Tibial artery (tissue), 4 donors: Measurements from ENCODE around the gene RAD51B.

ENCODE experiments used
- DNase-seq, 2 donors: peaks; one replicate each; pipeline ENCODE4 v3.0.0-alpha.2; 2019
- H3K27ac ChIP-seq, 2 donors: fragments of 200-600 bp; sonication (generic) in 1 of 2; 1 replicate in 1 of 2; 2 replicates in 1 of 2; pipeline ENCODE4 v1.5.1; 2018 to 2019; ENCODE audit warnings: mild to moderate bottlenecking in 1 of 2
- H3K27me3 ChIP-seq, 2 donors: fragments of 200-600 bp; sonication (generic) in 1 of 2; one replicate each; pipeline versions ENCODE4 v1.5.1 to v1.6.0; 2016 to 2019
- H3K36me3 ChIP-seq, 3 donors: fragments of 200-600 bp; sonication (generic) in 2 of 3; one replicate each; pipeline ENCODE4 v1.5.1; 2016 to 2019; ENCODE audit warnings: mild to moderate bottlenecking in 2 of 3
- H3K4me1 ChIP-seq, 4 donors: fragments of 200-600 bp; sonication (generic) in 2 of 4; 1 replicate in 3 of 4; 2 replicates in 1 of 4; pipeline ENCODE4 v1.5.1; 2016 to 2019
- H3K4me3 ChIP-seq, 2 donors: fragments of 200-600 bp; sonication (generic) in 1 of 2; 1 replicate in 1 of 2; 2 replicates in 1 of 2; pipeline ENCODE4 v1.5.1; 2018 to 2019; ENCODE audit warnings: mild to moderate bottlenecking in 2 of 2
- H3K9me3 ChIP-seq, 3 donors: fragments of 200-600 bp; sonication (generic) in 1 of 3; one replicate each; pipeline ENCODE4 v1.5.1; 2016 to 2019
- intact Hi-C: fragments of 100-400 bp; cut with DNase I; formaldehyde crosslinking; loops from one replicate; pipeline ENCODE4 v1.15.0; 2023; ENCODE audit warnings: low total_unique reads
- TF ChIP-seq, protein P1 (sequence below), 2 experiments: fragments of 200-600 bp in 1 of 2; fragments of 450-650 bp in 1 of 2; IDR thresholded peaks; one replicate each; pipeline ENCODE4 v1.5.1; 2017 to 2019; ENCODE audit warnings: antibody characterized with exemption in 2 of 2, mild to moderate bottlenecking in 1 of 2, moderate library complexity in 1 of 2

Gene RAD51B

DNA sequence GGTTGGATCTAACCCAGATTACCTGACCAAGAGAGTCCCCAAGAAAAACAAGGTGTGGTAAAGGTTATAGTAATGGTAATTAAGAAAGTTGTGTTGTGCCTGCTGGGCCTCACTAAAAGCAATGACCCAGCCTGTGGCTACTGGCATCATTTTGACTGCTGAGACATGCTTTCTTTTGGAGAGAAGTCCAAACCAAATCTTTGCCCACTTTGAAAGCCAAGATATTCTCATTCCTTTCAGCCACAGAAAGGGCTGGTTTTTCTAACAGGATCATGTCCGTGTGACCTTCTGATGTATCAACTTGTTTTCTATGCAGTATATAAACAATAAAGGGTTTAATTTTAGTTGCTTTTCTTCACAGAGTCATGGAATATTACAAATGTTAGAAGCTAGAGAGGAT lies 388.6 kb downstream of the RAD51B start:
- Histone ChIP-seq H3K4me3 (no peak overlapping the region), H3K36me3 (no peaks in the 10 kb centered on the region), H3K9me3 (no peaks in the 10 kb centered on the region), H3K27ac (peak overlapping the region; percentile 71 to 79), H3K27me3 (no peaks in the 10 kb centered on the region), H3K4me1 (peaks cover 0 to 71% (median 54%) of the 10 kb centered on the region in 4 donors)
- no peak for DNase-seq
- TF ChIP-seq, protein P1, sequence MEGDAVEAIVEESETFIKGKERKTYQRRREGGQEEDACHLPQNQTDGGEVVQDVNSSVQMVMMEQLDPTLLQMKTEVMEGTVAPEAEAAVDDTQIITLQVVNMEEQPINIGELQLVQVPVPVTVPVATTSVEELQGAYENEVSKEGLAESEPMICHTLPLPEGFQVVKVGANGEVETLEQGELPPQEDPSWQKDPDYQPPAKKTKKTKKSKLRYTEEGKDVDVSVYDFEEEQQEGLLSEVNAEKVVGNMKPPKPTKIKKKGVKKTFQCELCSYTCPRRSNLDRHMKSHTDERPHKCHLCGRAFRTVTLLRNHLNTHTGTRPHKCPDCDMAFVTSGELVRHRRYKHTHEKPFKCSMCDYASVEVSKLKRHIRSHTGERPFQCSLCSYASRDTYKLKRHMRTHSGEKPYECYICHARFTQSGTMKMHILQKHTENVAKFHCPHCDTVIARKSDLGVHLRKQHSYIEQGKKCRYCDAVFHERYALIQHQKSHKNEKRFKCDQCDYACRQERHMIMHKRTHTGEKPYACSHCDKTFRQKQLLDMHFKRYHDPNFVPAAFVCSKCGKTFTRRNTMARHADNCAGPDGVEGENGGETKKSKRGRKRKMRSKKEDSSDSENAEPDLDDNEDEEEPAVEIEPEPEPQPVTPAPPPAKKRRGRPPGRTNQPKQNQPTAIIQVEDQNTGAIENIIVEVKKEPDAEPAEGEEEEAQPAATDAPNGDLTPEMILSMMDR (IDR thresholded peaks at IDR 0.05) = no peak
- intact Hi-C loops = no loop called here

DNA sequence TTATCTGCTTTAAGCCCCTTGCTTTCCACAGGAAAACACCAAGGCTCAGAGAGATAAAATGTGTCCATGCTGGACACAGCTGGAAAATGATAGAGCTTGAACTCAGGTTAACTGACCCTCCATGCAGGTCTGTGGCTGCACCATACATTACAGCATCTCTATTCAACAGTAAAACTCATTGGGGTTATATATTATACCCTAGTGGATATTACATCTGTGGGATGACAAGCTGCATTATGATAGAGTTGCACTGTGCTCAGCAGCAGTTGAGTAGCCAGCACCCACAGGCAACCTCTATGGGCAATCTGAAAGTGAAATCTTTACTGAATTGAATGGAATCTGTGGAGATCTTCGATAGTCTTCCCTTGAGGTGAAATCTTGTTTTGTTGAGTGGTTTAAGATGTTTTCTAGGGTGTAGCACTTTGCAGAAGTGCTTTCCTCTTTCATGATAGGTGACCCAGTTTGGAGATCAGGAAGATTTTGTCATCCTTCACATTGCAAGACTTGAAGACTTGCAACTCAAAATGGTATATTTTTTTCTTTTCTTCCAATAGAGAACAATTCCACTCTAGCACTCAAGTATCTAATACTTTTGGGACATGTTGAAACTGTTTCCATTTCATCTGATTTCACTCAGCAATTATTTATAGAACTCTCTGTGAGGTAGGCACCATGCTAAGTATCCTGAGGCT lies 389.2 kb downstream of the RAD51B start:
- H3K27ac ChIP-seq = peak overlapping the region; percentile 71 to 79
- intact Hi-C loops = no loop called here
- no peak overlapping the region for H3K4me3 ChIP-seq
- no peaks in the 10 kb centered on the region for H3K36me3 ChIP-seq
- no peak for DNase-seq
- peaks cover 0 to 66% (median 52%) of the 10 kb centered on the region in 4 donors for H3K4me1 ChIP-seq
- H3K27me3 ChIP-seq = no peaks in the 10 kb centered on the region
- no peaks in the 10 kb centered on the region for H3K9me3 ChIP-seq
- TF ChIP-seq, protein P1 (IDR thresholded peaks at IDR 0.05) = no peak

DNA sequence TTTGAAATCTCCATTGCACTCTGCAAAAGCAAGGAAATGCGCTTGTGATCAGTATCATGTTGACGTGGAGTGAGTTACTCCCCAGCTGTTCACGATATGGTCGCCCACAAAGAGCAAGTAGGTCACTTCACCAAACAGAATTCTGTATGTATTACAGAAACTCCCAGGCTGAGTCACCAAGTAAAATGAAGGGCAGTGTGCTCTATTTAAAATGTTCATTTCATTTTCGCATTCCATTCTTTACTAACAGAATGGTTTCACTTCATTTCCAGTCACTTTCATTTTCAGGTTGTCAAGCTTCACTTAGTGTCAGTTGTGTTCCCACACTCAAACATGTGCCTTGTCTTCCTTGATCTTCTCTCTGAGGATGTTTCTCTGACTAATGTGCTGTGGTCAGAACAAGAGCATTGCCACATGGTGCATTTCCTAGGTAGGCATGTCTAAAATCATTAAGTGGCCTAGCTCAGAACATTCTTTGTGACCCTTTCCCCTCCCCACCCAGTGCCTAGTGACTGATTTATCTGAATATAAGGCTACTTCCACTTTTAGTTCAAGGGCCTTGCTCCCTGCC lies 391.2 kb downstream of the RAD51B start:
- peaks cover 0 to 66% (median 53%) of the 10 kb centered on the region in 4 donors for H3K4me1 ChIP-seq
- intact Hi-C loops = no loop called here
- TF ChIP-seq, protein P1 (IDR thresholded peaks at IDR 0.05) = no peak
- no peaks in the 10 kb centered on the region for H3K36me3 ChIP-seq
- H3K9me3 ChIP-seq = no peaks in the 10 kb centered on the region
- peak overlapping the region; percentile 71 to 79 for H3K27ac ChIP-seq
- DNase-seq = peak in 1 of 2 donors; percentile 21
- H3K4me3 ChIP-seq = peak overlapping the region in 1 of 2 donors; percentile 22
- no peaks in the 10 kb centered on the region for H3K27me3 ChIP-seq

DNA sequence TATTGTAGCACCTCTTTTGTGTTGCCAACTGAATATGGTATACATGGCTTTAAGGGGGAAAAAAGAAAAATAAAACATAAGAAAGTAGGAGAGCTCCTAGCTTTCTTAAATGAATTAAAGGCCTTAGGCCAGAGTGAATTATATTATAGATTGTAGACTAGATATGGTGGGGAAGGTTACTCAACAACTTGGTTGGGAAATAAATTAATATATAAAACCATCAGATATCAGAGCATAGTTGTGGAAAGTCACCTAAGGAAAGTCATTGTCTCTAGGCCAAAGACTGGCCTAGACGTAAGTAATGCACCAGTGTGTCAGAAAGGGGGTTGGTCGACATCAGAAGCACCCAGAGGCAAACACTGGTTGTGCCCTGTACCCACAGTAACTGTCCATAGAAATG lies 391.8 kb downstream of the RAD51B start:
- H3K36me3 ChIP-seq = no peaks in the 10 kb centered on the region
- peak overlapping the region; percentile 71 to 79 for H3K27ac ChIP-seq
- no peak for DNase-seq
- TF ChIP-seq, protein P1 (IDR thresholded peaks at IDR 0.05) = no peak
- H3K4me1 ChIP-seq = peaks cover 0 to 66% (median 53%) of the 10 kb centered on the region in 4 donors
- H3K9me3 ChIP-seq = no peaks in the 10 kb centered on the region
- H3K4me3 ChIP-seq = no peak overlapping the region
- H3K27me3 ChIP-seq = no peaks in the 10 kb centered on the region
- intact Hi-C loops = no loop called here

DNA sequence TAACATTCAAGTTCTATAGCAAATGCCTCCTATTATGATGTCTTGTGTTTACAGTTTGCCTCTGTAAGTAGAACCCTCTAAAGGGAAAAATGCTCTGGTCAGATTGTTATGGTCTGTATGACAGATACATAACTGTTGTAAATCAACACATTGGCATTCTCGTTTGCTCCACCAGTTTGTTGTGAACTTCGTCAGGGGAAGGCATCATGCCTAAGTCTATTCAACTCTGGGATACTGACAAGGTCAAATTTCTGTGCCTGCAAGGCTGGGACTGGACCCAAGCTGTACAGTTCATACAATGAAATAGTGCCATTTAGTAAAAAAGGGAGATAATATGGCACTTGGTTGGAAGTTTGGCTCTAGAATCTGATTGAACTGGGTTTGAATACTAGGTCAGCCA lies 392.3 kb downstream of the RAD51B start:
- intact Hi-C loops = no loop called here
- Histone ChIP-seq H3K4me1 (peaks cover 0 to 63% (median 51%) of the 10 kb centered on the region in 4 donors), H3K9me3 (no peaks in the 10 kb centered on the region), H3K36me3 (no peaks in the 10 kb centered on the region), H3K27me3 (no peaks in the 10 kb centered on the region), H3K4me3 (no peak overlapping the region), H3K27ac (peak overlapping the region; percentile 71 to 79)
- TF ChIP-seq, protein P1 (IDR thresholded peaks at IDR 0.05) = no peak
- no peak for DNase-seq
